ENCODE measurements around the gene PCDHGC3.

GRCh38 chr5:141501761-141502160 is 26.0 kb downstream of the PCDHGC3 start:
- TF ChIP-seq YY1 (IDR thresholded peaks at IDR 0.05; ENCODE audit: low read depth) (no peak), EP300 (IDR thresholded peaks at IDR 0.05; ENCODE audit: borderline replicate concordance in 1 of 2, low read depth in 1 of 2, low read length in 1 of 2) (no peak), CTCF (IDR thresholded peaks at IDR 0.05) (no peak), RFX5 (IDR thresholded peaks at IDR 0.05; ENCODE audit: low read length) (no peak), MAX (IDR thresholded peaks at IDR 0.05; ENCODE audit: low read depth) (no peak), GABPA (IDR thresholded peaks at IDR 0.05; ENCODE audit: low read depth) (no peak), MEF2A (IDR thresholded peaks at IDR 0.05; ENCODE audit: borderline replicate concordance, low read depth) (no peak), MXI1 (IDR thresholded peaks at IDR 0.05; ENCODE audit: low read depth, low read length) (no peak), EZH2phosphoT487 (IDR thresholded peaks at IDR 0.05; ENCODE audit: borderline replicate concordance, low read depth) (no peak), USF1 (IDR thresholded peaks at IDR 0.05; ENCODE audit: borderline replicate concordance, low read depth) (no peak), USF2 (IDR thresholded peaks at IDR 0.05; ENCODE audit: borderline replicate concordance, low read depth, low read length) (no peak), JUND (IDR thresholded peaks at IDR 0.05) (no peak), TCF12 (IDR thresholded peaks at IDR 0.05) (no peak), ZBTB33 (IDR thresholded peaks at IDR 0.05; ENCODE audit: borderline replicate concordance, low read depth) (no peak)
